RWPE2 (cell line): ENCODE results near the gene KL.

Experiments
- ATAC-seq: fragments of 200-7000 bp; cut with Tn5 transposase; 3 replicates; pipeline ENCODE4 v1.9.1; 2021; ENCODE audit warnings: low read depth
- DNase-seq: peaks from one replicate; pipeline ENCODE4 v3.0.0-alpha.2; 2020; ENCODE audit warnings: low spot score
- H3K27ac ChIP-seq: fragments of 450-650 bp; 2 replicates; pipeline ENCODE4 v1.5.1; 2017; ENCODE audit warnings: mild to moderate bottlenecking; ENCODE audit not compliant: poor library complexity, severe bottlenecking
- H3K27me3 ChIP-seq: fragments of 250-450 bp; sonication (Bioruptor Pico); 2 replicates; pipeline ENCODE4 v1.5.1; 2021; ENCODE audit warnings: mild to moderate bottlenecking, moderate library complexity; ENCODE audit not compliant: insufficient read depth, poor library complexity, severe bottlenecking
- H3K36me3 ChIP-seq: fragments of 250-450 bp; sonication (Bioruptor Pico); 2 replicates; pipeline ENCODE4 v1.5.1; 2020; ENCODE audit warnings: low read depth, mild to moderate bottlenecking, moderate library complexity
- H3K4me1 ChIP-seq: fragments of 250-450 bp; sonication (Bioruptor Pico); 2 replicates; pipeline ENCODE4 v1.5.1; 2021; ENCODE audit warnings: mild to moderate bottlenecking, moderate library complexity; ENCODE audit not compliant: insufficient read depth, poor library complexity, severe bottlenecking
- H3K4me3 ChIP-seq: fragments of 250-450 bp; sonication (Bioruptor Pico); 2 replicates; pipeline ENCODE4 v1.5.1; 2021; ENCODE audit warnings: mild to moderate bottlenecking, moderate library complexity; ENCODE audit not compliant: severe bottlenecking
- H3K9me3 ChIP-seq: fragments of 250-450 bp; sonication (Bioruptor Pico); 2 replicates; pipeline ENCODE4 v1.5.1; 2021; ENCODE audit warnings: mild to moderate bottlenecking, moderate library complexity; ENCODE audit not compliant: severe bottlenecking
- CTCF ChIP-seq: fragments of 450-650 bp; IDR thresholded peaks from one replicate; pipeline ENCODE4 v1.5.1; 2017; ENCODE audit warnings: mild to moderate bottlenecking, moderate library complexity; ENCODE audit not compliant: poor library complexity, severe bottlenecking

KL gene

GRCh38 chr13:33110713-33111413, 94.6 kb downstream of the KL start:
- DNase-seq: no peak
- ATAC-seq: no peak
- Histone ChIP-seq H3K4me1 (no peaks in the 10 kb centered on the region), H3K27me3 (no peaks in the 10 kb centered on the region), H3K36me3 (peaks cover 67% of the 10 kb centered on the region), H3K9me3 (no peaks in the 10 kb centered on the region), H3K27ac (no peak overlapping the region), H3K4me3 (no peak overlapping the region)
- TF ChIP-seq CTCF: no peak

GRCh38 chr13:33111414-33112110, 95.3 kb downstream of the KL start:
- peaks cover 69% of the 10 kb centered on the region for H3K36me3 ChIP-seq
- no peak for DNase-seq
- H3K27me3 ChIP-seq: no peaks in the 10 kb centered on the region
- H3K27ac ChIP-seq: no peak overlapping the region
- H3K9me3 ChIP-seq: no peaks in the 10 kb centered on the region
- TF ChIP-seq CTCF: no peak
- no peaks in the 10 kb centered on the region for H3K4me1 ChIP-seq
- no peak overlapping the region for H3K4me3 ChIP-seq
- ATAC-seq: no peak

GRCh38 chr13:33112766-33113165, 96.5 kb downstream of the KL start:
- TF ChIP-seq CTCF: no peak
- H3K4me1 ChIP-seq: no peaks in the 10 kb centered on the region
- peaks cover 71% of the 10 kb centered on the region for H3K36me3 ChIP-seq
- ATAC-seq (no peak), DNase-seq (no peak)
- H3K27ac ChIP-seq: no peak overlapping the region
- H3K4me3 ChIP-seq: no peak overlapping the region
- H3K9me3 ChIP-seq: no peaks in the 10 kb centered on the region
- H3K27me3 ChIP-seq: no peaks in the 10 kb centered on the region

- Histone ChIP-seq H3K9me3 (no peaks in the 10 kb centered on the region), H3K36me3 (peaks cover 75% of the 10 kb centered on the region), H3K4me3 (no peak overlapping the region), H3K4me1 (no peaks in the 10 kb centered on the region), H3K27me3 (no peaks in the 10 kb centered on the region), H3K27ac (no peak overlapping the region)
- DNase-seq (no peak), ATAC-seq (no peak)
- TF ChIP-seq CTCF: no peak
These were observed 97.9 kb downstream of the KL start for GRCh38 chr13:33114146-33114545.

GRCh38 chr13:33115274-33115673, 99.1 kb downstream of the KL start:
- no peak for TF ChIP-seq CTCF

More at GRCh38 chr13:33115274-33115673, 99.1 kb downstream of the KL start:
- Histone ChIP-seq H3K4me3 (no peak overlapping the region), H3K27me3 (no peaks in the 10 kb centered on the region), H3K36me3 (peaks cover 70% of the 10 kb centered on the region), H3K4me1 (peaks cover 11% of the 10 kb centered on the region), H3K9me3 (no peaks in the 10 kb centered on the region), H3K27ac (no peak overlapping the region)
- ATAC-seq (no peak), DNase-seq (no peak)
